A673 (cell line): Measurements from ENCODE around the gene MLPH.

Experiments used
- CTCF ChIP-seq: fragments of 300-800, 200-600 bp; sonication (generic); conservative IDR thresholded peaks from 2 replicates; pipeline ENCODE4 v1.5.1; 2017; ENCODE audit warnings: low read depth, mild to moderate bottlenecking, antibody characterized with exemption, low read length, moderate library complexity, mixed read lengths
- EZH2 ChIP-seq: fragments of 200-600 bp; sonication (generic); IDR thresholded peaks from 2 replicates; pipeline ENCODE4 v1.6.1; 2017; ENCODE audit warnings: borderline replicate concordance, low read depth, mild to moderate bottlenecking, mixed read lengths, antibody characterized with exemption, low read length; ENCODE audit not compliant: poor library complexity, severe bottlenecking

GRCh38 chr2:237547841-237548416, 60.9 kb downstream of the MLPH start:
- no peak for TF ChIP-seq EZH2
- no peak for TF ChIP-seq CTCF
